H9 (cell line): ENCODE results near the gene OPN5. TPM values are rescaled to one million over a fixed set of nuclear protein-coding genes. Genes with fewer than 3 reads are reported as not detected.

Experiments
- DNase-seq: peaks from one replicate; pipeline ENCODE4 v3.0.0-alpha.2; 2017
- H2AFZ ChIP-seq: one replicate; pipeline ENCODE4 v1.6.1; 2013; ENCODE audit warnings: mild to moderate bottlenecking, low read length, control low read depth, moderate library complexity
- H2AK5ac ChIP-seq: 2 replicates; pipeline ENCODE4 v1.6.1; 2013; ENCODE audit warnings: low read length, control low read depth, mixed read lengths; ENCODE audit not compliant: insufficient read length
- H2BK120ac ChIP-seq: one replicate; pipeline ENCODE4 v1.6.1; 2013; ENCODE audit warnings: low read depth, mild to moderate bottlenecking, low read length, control low read depth, inconsistent platforms; ENCODE audit not compliant: poor library complexity, severe bottlenecking
- H2BK12ac ChIP-seq: 2 replicates; pipeline ENCODE4 v1.6.1; 2013; ENCODE audit warnings: low read length, control low read depth, mixed read lengths, low read depth; ENCODE audit not compliant: insufficient read length
- H2BK15ac ChIP-seq: 2 replicates; pipeline ENCODE4 v1.6.1; 2013; ENCODE audit warnings: low read depth, low read length, control low read depth
- H2BK20ac ChIP-seq: one replicate; pipeline ENCODE4 v1.6.1; 2013; ENCODE audit warnings: low read depth, mild to moderate bottlenecking, low read length, control low read depth, inconsistent platforms; ENCODE audit not compliant: poor library complexity, severe bottlenecking
- H2BK5ac ChIP-seq: 2 replicates; pipeline ENCODE4 v1.6.1; 2013; ENCODE audit warnings: low read length, control low read depth, mixed read lengths; ENCODE audit not compliant: insufficient read length
- H3K14ac ChIP-seq: 2 replicates; pipeline ENCODE4 v1.6.1; 2013; ENCODE audit warnings: low read length, control low read depth; ENCODE audit not compliant: insufficient read depth
- H3K18ac ChIP-seq: 2 replicates; pipeline ENCODE4 v1.6.1; 2013; ENCODE audit warnings: low read depth, mild to moderate bottlenecking, mixed read lengths, low read length, control low read depth; ENCODE audit not compliant: insufficient read length
- H3K23ac ChIP-seq: 2 replicates; pipeline ENCODE4 v1.6.1; 2013; ENCODE audit warnings: low read length, control low read depth, mixed read lengths, low read depth; ENCODE audit not compliant: insufficient read length
- H3K23me2 ChIP-seq: 2 replicates; pipeline ENCODE4 v1.6.1; 2013; ENCODE audit warnings: low read depth, mild to moderate bottlenecking, mixed read lengths, low read length, control low read depth; ENCODE audit not compliant: insufficient read length, poor library complexity, severe bottlenecking
- H3K27ac ChIP-seq: 2 replicates; pipeline ENCODE4 v1.5.1; 2013; ENCODE audit warnings: low read length, control low read depth, mixed read lengths, low read depth; ENCODE audit not compliant: insufficient read length
- H3K27me3 ChIP-seq: 2 replicates; pipeline ENCODE4 v1.6.1; 2013; ENCODE audit warnings: low read length, control low read depth, inconsistent platforms; ENCODE audit not compliant: insufficient read depth
- H3K4ac ChIP-seq: 2 replicates; pipeline ENCODE4 v1.6.1; 2013; ENCODE audit warnings: low read depth, mild to moderate bottlenecking, control low read depth, inconsistent platforms, low read length, moderate library complexity
- H3K4me1 ChIP-seq: 2 replicates; pipeline ENCODE4 v1.6.1; 2013; ENCODE audit warnings: low read length, control low read depth, inconsistent platforms; ENCODE audit not compliant: insufficient read depth
- H3K4me2 ChIP-seq: 2 replicates; pipeline ENCODE4 v1.6.1; 2013; ENCODE audit warnings: low read length, control low read depth, mixed read lengths; ENCODE audit not compliant: insufficient read length, insufficient read depth
- H3K56ac ChIP-seq: 2 replicates; pipeline ENCODE4 v1.6.1; 2013; ENCODE audit warnings: low read depth, mild to moderate bottlenecking, mixed read lengths, low read length, control low read depth; ENCODE audit not compliant: insufficient read length
- H3K79me1 ChIP-seq: 2 replicates; pipeline ENCODE4 v1.6.1; 2013; ENCODE audit warnings: low read depth, mild to moderate bottlenecking, moderate library complexity, low read length, control low read depth, inconsistent platforms; ENCODE audit not compliant: insufficient read depth, poor library complexity, severe bottlenecking
- H3K79me2 ChIP-seq: 2 replicates; pipeline ENCODE4 v1.6.1; 2013; ENCODE audit warnings: low read length, control low read depth, inconsistent platforms; ENCODE audit not compliant: insufficient read depth
- H3K9ac ChIP-seq: 2 replicates; pipeline ENCODE4 v1.6.1; 2013; ENCODE audit warnings: low read length, control low read depth, mixed read lengths; ENCODE audit not compliant: insufficient read length; ENCODE audit errors: extremely low read depth
- H3K9me3 ChIP-seq: one replicate; pipeline ENCODE4 v1.6.1; 2013; ENCODE audit warnings: low read depth, low read length, inconsistent platforms; ENCODE audit not compliant: control insufficient read depth
- H3T11ph ChIP-seq: one replicate; pipeline ENCODE4 v1.6.1; 2013; ENCODE audit warnings: mild to moderate bottlenecking, low read length, control low read depth, inconsistent platforms
- H4K20me1 ChIP-seq: one replicate; pipeline ENCODE4 v1.6.1; 2013; ENCODE audit not compliant: control insufficient read depth, insufficient read length, insufficient read depth
- H4K5ac ChIP-seq: 2 replicates; pipeline ENCODE4 v1.6.1; 2013; ENCODE audit warnings: low read depth, mild to moderate bottlenecking, mixed read lengths, low read length, control low read depth; ENCODE audit not compliant: insufficient read length
- H4K8ac ChIP-seq: replicated peaks from 2 replicates; pipeline ENCODE4 v1.6.1; 2013; ENCODE audit warnings: low read length, control low read depth, mixed read lengths, low read depth; ENCODE audit not compliant: insufficient read length
- H4K91ac ChIP-seq: 2 replicates; pipeline ENCODE4 v1.6.1; 2013; ENCODE audit warnings: low read depth, mild to moderate bottlenecking, moderate library complexity, mixed read lengths, low read length, control low read depth; ENCODE audit not compliant: insufficient read length
- H3K27ac Mint-ChIP-seq, 3 experiments: 2 replicates in 2 of 3; 3 replicates in 1 of 3; pipeline ENCODE4 v1.8.0; 2020 to 2021; ENCODE audit warnings: mixed read lengths in 3 of 3, mild to moderate bottlenecking in 1 of 3, moderate library complexity in 1 of 3
- H3K27me3 Mint-ChIP-seq: 2 replicates; pipeline ENCODE4 v1.8.0; 2021; ENCODE audit warnings: low read depth, mild to moderate bottlenecking, moderate library complexity, mixed read lengths
- H3K36me3 Mint-ChIP-seq, 3 experiments: 2 replicates in 2 of 3; 3 replicates in 1 of 3; pipeline ENCODE4 v1.8.0; 2020 to 2021; ENCODE audit warnings: low read depth in 3 of 3, mixed read lengths in 3 of 3; ENCODE audit not compliant: insufficient read depth in 1 of 3
- H3K4me1 Mint-ChIP-seq, 2 experiments: 2 replicates each; pipeline ENCODE4 v1.8.0; 2020; ENCODE audit warnings: mixed read lengths in 2 of 2
- H3K4me3 Mint-ChIP-seq, 2 experiments: 2 replicates in 1 of 2; 3 replicates in 1 of 2; pipeline ENCODE4 v1.8.0; 2020 to 2021; ENCODE audit warnings: mild to moderate bottlenecking in 2 of 2, mixed read lengths in 2 of 2, moderate library complexity in 1 of 2
- H3K9me3 Mint-ChIP-seq, 2 experiments: 2 replicates in 1 of 2; 3 replicates in 1 of 2; pipeline ENCODE4 v1.8.0; 2020; ENCODE audit warnings: mild to moderate bottlenecking in 2 of 2, mixed read lengths in 2 of 2, moderate library complexity in 1 of 2
- WGBS: extraction: QIAGEN DNeasy Blood & Tissue Kit; methylation state at CpG from one replicate; pipeline ENCODE4 v1.1.7; 2013; ENCODE audit warnings: missing lambda C conversion rate, low lambda C conversion rate, mixed read lengths; ENCODE audit not compliant: insufficient read length; ENCODE audit errors: extremely low coverage; 5-methylcytosine and 5-hydroxymethylcytosine counted together
- total RNA-seq: library from RNA; stranded (reverse); gene quantifications from 2 replicates; pipeline ENCODE4 v1.2.1, GENCODE V29; 2021
- TF ChIP-seq, protein P1 (sequence below): fragments of 200-600 bp; sonication (generic); conservative IDR thresholded peaks from 3 replicates; pipeline ENCODE4 v1.8.0; 2021; ENCODE audit warnings: antibody characterized with exemption, mild to moderate bottlenecking

Gene OPN5
- total RNA-seq, 1 experiment from 2014 or later, result not detected

DNA sequence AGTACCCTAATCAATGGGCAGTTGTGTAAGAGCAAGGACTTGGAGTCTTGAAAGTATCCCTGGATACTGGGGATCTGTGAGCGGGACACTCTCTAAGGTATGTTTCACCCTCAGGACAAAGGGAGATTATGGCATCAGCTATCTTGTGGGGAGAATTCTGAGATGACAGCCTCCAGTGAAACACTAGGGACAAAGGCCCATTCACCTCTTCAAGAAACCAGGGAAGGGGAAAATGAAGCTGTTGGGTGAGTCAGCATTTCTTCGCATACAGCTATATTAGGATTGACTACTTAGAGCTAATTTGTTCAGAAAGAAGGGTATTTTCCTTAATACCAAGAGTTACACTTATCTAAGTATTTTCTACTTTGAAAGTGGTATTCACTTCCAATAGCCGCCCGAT is 35.9 kb downstream of the OPN5 start:
- no peaks in the 10 kb centered on the region for H4K20me1 ChIP-seq
- Mint-ChIP-seq H3K36me3 (no peaks in the 10 kb centered on the region), H3K27me3 (peaks cover 2% of the 10 kb centered on the region; the same call in 1 of the 2 replicates), H3K4me1 (no peaks in the 10 kb centered on the region), H3K27ac (no peak overlapping the region), H3K9me3 (no peaks in the 10 kb centered on the region), H3K4me3 (no peak overlapping the region)
- no peak overlapping the region for H2AK5ac ChIP-seq
- H3K9ac ChIP-seq, result no peak overlapping the region
- no peak overlapping the region for H3K4me2 ChIP-seq
- no peaks in the 10 kb centered on the region for H3K23me2 ChIP-seq
- no peak overlapping the region for H3K14ac ChIP-seq
- H2BK20ac ChIP-seq, result no peak overlapping the region
- no peak overlapping the region for H4K8ac ChIP-seq
- H3K79me2 ChIP-seq, result no peaks in the 10 kb centered on the region
- H2BK12ac ChIP-seq, result no peak overlapping the region
- H3K18ac ChIP-seq, result no peak overlapping the region
- no CpG with 5 or more reads among the region's 4 CpGs for WGBS
- DNase-seq, result no peak
- H3K4ac ChIP-seq, result no peak overlapping the region
- no peak overlapping the region for H2AFZ ChIP-seq
- H2BK5ac ChIP-seq, result no peak overlapping the region
- H3K27me3 ChIP-seq, result no peaks in the 10 kb centered on the region
- H2BK15ac ChIP-seq, result no peak overlapping the region
- no peaks in the 10 kb centered on the region for H3K79me1 ChIP-seq
- TF ChIP-seq, protein P1, sequence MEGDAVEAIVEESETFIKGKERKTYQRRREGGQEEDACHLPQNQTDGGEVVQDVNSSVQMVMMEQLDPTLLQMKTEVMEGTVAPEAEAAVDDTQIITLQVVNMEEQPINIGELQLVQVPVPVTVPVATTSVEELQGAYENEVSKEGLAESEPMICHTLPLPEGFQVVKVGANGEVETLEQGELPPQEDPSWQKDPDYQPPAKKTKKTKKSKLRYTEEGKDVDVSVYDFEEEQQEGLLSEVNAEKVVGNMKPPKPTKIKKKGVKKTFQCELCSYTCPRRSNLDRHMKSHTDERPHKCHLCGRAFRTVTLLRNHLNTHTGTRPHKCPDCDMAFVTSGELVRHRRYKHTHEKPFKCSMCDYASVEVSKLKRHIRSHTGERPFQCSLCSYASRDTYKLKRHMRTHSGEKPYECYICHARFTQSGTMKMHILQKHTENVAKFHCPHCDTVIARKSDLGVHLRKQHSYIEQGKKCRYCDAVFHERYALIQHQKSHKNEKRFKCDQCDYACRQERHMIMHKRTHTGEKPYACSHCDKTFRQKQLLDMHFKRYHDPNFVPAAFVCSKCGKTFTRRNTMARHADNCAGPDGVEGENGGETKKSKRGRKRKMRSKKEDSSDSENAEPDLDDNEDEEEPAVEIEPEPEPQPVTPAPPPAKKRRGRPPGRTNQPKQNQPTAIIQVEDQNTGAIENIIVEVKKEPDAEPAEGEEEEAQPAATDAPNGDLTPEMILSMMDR, result no peak
- no peaks in the 10 kb centered on the region for H3K4me1 ChIP-seq
- H3K56ac ChIP-seq, result no peak overlapping the region
- H3T11ph ChIP-seq, result no peak overlapping the region
- H2BK120ac ChIP-seq, result no peak overlapping the region
- H4K5ac ChIP-seq, result no peak overlapping the region
- H3K23ac ChIP-seq, result no peak overlapping the region
- no peaks in the 10 kb centered on the region for H3K9me3 ChIP-seq
- H3K27ac ChIP-seq, result no peak overlapping the region
- H4K91ac ChIP-seq, result no peak overlapping the region
